SK-N-SH treated with all-trans-retinoic acid at 6 μM for 48 hours (cell line): Measurements from ENCODE around the gene SNPH.

ENCODE experiments used
- PATZ1 ChIP-seq: fragments of 250-450 bp; sonication (Bioruptor Pico); IDR thresholded peaks from 2 replicates; pipeline ENCODE4 v1.8.0; 2020; ENCODE audit warnings: mild to moderate bottlenecking, moderate library complexity, borderline replicate concordance
- ZC3H10 ChIP-seq: fragments of 250-450 bp; sonication (Bioruptor Pico); IDR thresholded peaks from 2 replicates; pipeline ENCODE4 v1.5.1; 2021; ENCODE audit warnings: mild to moderate bottlenecking, moderate library complexity

- TF ChIP-seq PATZ1 (no peak), ZC3H10 (CRISPR knock-in tag) (no peak)
Observed at GRCh38 chr20:1283522-1284510, 17.7 kb downstream of the SNPH start.
